ENCODE results near the gene SF3A2. TPM values are rescaled to one million over a fixed set of nuclear protein-coding genes. Genes with fewer than 3 reads are reported as not detected.
A peak's percentile ranks its signal among the peaks of the same experiment; 100 is the strongest.
"Not testable (repeated sequence)": the region's sequence is repeated elsewhere in the genome, so short reads cannot be mapped to it uniquely, and the experiment has no call there.

Gene SF3A2
- polyA plus RNA-seq, 5 donors = 49.2 to 98.0 (median 68.6) TPM

- peak; percentile 66 for DNase-seq
These were observed 36.9 kb downstream of the SF3A2 start for GRCh38 chr19:2273356-2274184.

GRCh38 chr19:2274185-2274711, 37.6 kb downstream of the SF3A2 start:
- DNase-seq = no peak

GRCh38 chr19:2274931-2275535, 38.4 kb downstream of the SF3A2 start:
- peak in 1 of 2 donors; percentile 52 for DNase-seq

DNA sequence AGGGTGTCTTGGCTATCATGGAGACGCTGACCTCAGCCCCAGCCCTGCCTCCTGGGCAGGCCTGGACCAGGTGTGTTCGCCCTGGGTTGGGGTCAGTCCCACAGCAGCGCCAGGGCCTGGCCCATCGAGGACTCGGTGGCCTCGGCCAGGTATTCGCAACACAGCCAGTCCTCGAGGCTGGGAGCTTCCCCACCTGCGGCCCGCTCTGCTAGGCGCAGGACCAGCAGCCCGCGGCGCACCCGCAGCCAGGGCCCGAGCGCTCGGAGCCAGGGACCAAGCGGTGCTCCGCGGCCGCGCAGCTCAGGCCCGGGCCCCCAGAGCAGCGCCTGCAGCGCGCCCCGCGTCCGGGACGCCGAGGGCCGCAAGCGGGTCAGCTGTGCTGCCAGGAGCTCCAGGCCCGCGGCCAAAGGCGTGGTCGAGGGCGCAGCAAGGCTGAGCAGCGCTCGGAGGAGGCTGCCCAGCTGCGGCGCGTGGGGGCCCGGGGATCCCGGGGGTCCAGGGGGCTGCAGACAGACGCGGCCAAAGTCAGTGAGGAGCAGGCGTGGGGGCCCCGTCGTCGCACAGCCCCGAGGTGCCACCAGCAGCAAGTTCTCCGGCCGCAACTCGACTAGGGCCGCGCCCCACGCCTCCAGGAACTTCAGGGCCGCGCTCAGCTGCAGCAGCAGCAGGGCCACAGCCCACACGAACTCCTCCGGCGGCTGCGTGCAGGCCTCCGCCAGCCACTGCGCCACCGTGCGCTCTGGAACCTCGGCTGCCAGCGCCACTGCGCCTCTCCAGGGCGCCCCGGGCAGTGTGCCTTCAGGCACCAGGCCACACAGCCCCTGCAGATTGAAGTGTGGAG, 39.2 kb downstream of the SF3A2 start:
- no peak for DNase-seq

- no peak for DNase-seq
These were observed 39.9 kb downstream of the SF3A2 start for GRCh38 chr19:2276429-2276986.

GRCh38 chr19:2277138-2277537, 40.5 kb downstream of the SF3A2 start:
- DNase-seq = no peak

DNA sequence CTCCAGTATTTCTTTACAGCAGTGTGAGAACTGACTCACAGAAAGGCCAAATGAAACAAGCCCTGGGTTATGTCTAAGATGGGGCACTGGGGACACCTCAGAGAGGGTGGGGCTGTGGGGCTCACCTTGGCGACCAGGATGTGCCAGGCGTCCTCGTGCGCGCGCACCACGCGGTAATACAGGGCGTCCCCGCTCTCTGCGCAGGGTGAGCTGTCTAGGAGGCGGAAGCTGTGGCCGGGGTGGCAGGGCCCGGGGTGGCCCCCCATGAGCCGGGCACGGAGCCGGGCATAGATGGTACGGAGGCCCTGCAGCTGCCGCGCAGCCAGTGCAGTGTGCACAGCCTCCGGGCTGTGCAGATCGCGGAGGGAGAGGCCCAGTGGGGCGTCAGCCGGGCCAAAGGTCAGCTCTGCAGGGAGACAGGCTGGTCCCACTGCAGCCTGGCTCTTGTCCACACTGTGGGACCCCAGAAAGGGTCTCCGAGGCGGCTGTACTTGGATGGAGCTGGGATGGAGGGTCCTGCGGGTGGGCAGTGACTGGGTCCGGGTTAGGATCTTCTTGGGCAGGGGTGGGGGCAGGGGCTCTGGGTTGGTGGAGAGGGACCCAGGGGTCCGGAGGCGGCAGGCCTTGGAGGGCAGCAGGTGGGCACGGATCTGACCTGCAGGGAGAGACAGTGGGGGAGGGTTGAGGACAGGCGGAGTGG, 42.0 kb downstream of the SF3A2 start:
- no peak for DNase-seq

DNA sequence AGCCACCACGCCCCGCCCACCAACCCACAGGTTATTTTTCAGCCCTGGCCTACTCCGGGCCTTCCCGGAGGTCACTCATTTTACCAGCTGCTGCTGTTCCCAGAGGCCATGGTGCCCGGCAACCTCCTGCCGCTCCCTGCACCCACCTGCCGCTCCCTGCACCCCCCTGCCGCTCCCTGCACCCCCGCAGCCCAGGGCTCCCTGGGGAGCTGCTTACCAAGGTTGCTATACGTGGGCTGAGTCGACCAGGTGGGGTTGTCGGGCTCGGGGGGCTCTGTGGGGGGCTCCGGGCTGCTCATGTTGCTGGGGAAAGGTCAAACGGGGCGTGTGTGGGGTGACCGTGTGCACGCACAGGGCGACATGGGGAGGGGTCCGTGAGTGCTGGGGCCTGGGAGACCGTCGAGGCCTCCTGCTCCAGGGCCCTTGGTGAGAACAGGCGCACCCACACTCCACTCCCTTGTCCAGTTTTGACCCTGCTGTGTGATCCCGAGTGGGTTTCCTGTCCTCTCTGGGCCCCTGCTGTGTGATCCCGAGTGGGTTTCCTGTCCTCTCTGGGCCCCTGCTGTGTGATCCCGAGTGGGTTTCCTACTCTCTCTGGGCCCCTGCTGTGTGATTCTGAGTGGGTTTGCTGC, 44.1 kb downstream of the SF3A2 start:
- DNase-seq = no peak

DNA sequence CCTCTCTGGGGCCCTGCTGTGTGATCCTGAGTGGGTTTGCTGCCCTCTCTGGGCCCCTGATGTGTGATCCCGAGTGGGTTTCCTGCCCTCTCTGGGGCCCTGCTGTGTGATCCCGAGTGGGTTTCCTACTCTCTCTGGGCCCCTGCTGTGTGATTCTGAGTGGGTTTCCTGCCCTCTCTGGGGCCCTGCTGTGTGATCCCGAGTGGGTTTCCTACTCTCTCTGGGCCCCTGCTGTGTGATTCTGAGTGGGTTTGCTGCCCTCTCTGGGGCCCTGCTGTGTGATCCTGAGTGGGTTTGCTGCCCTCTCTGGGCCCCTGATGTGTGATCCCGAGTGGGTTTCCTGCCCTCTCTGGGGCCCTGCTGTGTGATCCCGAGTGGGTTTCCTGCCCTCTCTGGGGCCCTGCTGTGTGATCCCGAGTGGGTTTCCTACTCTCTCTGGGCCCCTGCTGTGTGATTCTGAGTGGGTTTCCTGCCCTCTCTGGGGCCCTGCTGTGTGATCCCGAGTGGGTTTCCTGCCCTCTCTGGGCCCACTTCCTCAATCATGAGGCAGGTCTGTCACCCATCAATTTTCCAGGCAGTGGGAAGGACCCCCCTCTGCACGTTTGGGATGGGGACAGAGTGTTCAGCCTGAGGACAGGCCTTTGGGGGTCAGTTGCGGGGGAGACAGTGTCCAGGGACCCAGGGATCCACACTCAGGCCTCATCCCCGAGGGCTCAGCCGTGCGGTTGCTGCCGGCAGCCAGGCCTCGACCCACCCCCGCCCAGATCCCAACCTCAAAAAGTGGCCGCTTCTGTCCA, 44.8 kb downstream of the SF3A2 start:
- not testable (repeated sequence) for DNase-seq

- peak in 1 of 2 donors; percentile 48 for DNase-seq
These were observed 45.6 kb downstream of the SF3A2 start, which contains the start of gene PEAK3 for GRCh38 chr19:2282062-2282861. Gene PEAK3 (minus strand): TSS chr19:2282175. CDS start chr19:2280931, 1,244 bp downstream.

- DNase-seq = no peak
These were observed 46.2 kb downstream of the SF3A2 start for GRCh38 chr19:2282862-2283237.

- DNase-seq = no peak
These were observed 47.3 kb downstream of the SF3A2 start for GRCh38 chr19:2283835-2284507.

DNA sequence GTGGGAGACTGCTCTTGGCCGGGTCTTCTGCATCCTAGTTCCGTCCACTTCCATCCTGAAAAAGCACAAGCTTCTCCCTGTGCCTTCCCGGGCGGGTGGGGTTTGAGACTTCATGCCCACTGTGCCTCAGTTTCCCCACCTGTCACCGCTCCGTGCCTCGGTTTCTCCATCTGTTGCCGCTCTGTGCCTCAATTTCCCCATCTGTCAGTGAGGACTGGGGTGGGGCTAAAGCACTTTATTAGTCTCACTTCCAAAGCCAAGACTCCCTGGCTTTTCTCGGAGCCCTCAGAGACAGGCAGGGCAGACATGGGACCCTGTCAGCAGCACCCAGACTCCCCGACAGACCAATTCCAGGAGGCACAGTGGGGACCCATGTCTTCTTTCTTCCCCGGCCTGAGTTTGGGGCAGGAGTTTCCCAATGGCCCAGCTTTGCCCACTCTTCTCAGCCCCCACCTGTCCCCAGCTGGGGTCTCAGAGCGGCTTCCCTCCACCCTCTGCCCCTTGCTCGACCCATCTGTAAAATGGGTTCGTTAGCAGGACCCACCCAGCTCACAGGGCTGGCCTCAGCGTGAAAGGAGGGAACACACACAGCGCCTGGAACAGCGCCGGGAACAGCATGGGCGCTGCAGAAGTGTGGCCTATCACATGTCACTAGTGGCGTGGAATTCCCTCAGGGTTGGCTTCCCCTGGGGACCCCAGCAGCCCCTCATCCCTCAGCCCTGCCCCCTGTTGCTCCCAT, 49.9 kb downstream of the SF3A2 start:
- DNase-seq = no peak

- no peak for DNase-seq
These were observed 51.1 kb downstream of the SF3A2 start for GRCh38 chr19:2287585-2288337.

GRCh38 chr19:2288338-2288817, 51.8 kb downstream of the SF3A2 start:
- DNase-seq = no peak
